ENCODE data around the gene DIAPH2. TPM values are rescaled to one million over a fixed set of nuclear protein-coding genes. Genes with fewer than 3 reads are reported as not detected.

Gene DIAPH2
- total RNA-seq, 1 experiment from 2014 or later, result 15.9 TPM

GRCh38 chrX:97215186-97215585 is 530.5 kb downstream of the DIAPH2 start:
- POLR2A ChIA-PET, result no interaction called here
- Mint-ChIP-seq H3K27me3 (ENCODE audit: low read depth) (no peaks in the 10 kb centered on the region), H3K4me3 (no peak overlapping the region), H3K27ac (no peak overlapping the region), H3K4me1 (no peaks in the 10 kb centered on the region), H3K9me3 (no peaks in the 10 kb centered on the region), H3K36me3 (no peaks in the 10 kb centered on the region)
- no peak for TF ChIP-seq FOXP4 (CRISPR knock-in tag; IDR thresholded peaks at IDR 0.05)
- no peak for TF ChIP-seq MAX (CRISPR knock-in tag; IDR thresholded peaks at IDR 0.05)
- TF ChIP-seq GTF2I (CRISPR knock-in tag; conservative IDR thresholded peaks at IDR 0.05), result no peak
- no peak for TF ChIP-seq ZNF232 (CRISPR knock-in tag; IDR thresholded peaks at IDR 0.05)
- TF ChIP-seq CDX4 (CRISPR knock-in tag; IDR thresholded peaks at IDR 0.05; ENCODE audit: borderline replicate concordance), result no peak
- no peak for TF ChIP-seq ESRRA (CRISPR knock-in tag; IDR thresholded peaks at IDR 0.05; ENCODE audit: borderline replicate concordance)
- no peak for TF ChIP-seq HMGXB4 (CRISPR knock-in tag; IDR thresholded peaks at IDR 0.05)
- TF ChIP-seq GABPB1 (CRISPR knock-in tag; IDR thresholded peaks at IDR 0.05), result no peak
- no peak for TF ChIP-seq CREM (CRISPR knock-in tag; IDR thresholded peaks at IDR 0.05)
- no peak for TF ChIP-seq ZNF138 (CRISPR knock-in tag; conservative IDR thresholded peaks at IDR 0.05)
- TF ChIP-seq AR (CRISPR knock-in tag; IDR thresholded peaks at IDR 0.05), result no peak
- no peak for TF ChIP-seq GRHL2 (CRISPR knock-in tag; IDR thresholded peaks at IDR 0.05; ENCODE audit: insufficient replicate concordance, severe bottlenecking)
- no peak for TF ChIP-seq CTCF (IDR thresholded peaks at IDR 0.05)
- TF ChIP-seq ATF2 (CRISPR knock-in tag; IDR thresholded peaks at IDR 0.05; ENCODE audit: borderline replicate concordance, low read depth), result no peak
- no peak for TF ChIP-seq ATF3 (CRISPR knock-in tag; conservative IDR thresholded peaks at IDR 0.05)
- CTCF ChIA-PET, result no interaction called here
- DNase-seq (ENCODE audit: low spot score) (no peak), ATAC-seq (no peak)
